GF-D8 (cell line): Measurements from ENCODE around the gene CD72.

Experiments
- DNase-seq: peaks from one replicate; lab custom pipeline; 2025; lab: John Stamatoyannopoulos, UW

Gene CD72

GRCh38 chr9:35618325-35618727, at the start of gene CD72:
Gene CD72, minus strand, starts transcription at chr9:35618413. Its CDS starts 110 bp downstream, at chr9:35618303.
- peak; percentile 72 for DNase-seq

- no peak for DNase-seq
Measured at GRCh38 chr9:35667939-35668338, 49.7 kb upstream of the CD72 start.

- DNase-seq: no peak
Measured at GRCh38 chr9:35666549-35666948, 48.3 kb upstream of the CD72 start.

GRCh38 chr9:35666045-35666444, 47.8 kb upstream of the CD72 start:
- no peak for DNase-seq

GRCh38 chr9:35665471-35665818, 47.2 kb upstream of the CD72 start:
- no peak for DNase-seq

- DNase-seq: peak; percentile 15
Measured at GRCh38 chr9:35664531-35665470, 46.6 kb upstream of the CD72 start, which contains the start of gene ARHGEF39. Gene ARHGEF39, minus strand, starts transcription at chr9:35665195. Its CDS starts 26 bp downstream, at chr9:35665169.

GRCh38 chr9:35662437-35662836, 44.2 kb upstream of the CD72 start:
- no peak for DNase-seq

- DNase-seq: no peak
Measured at GRCh38 chr9:35661756-35662350, 43.6 kb upstream of the CD72 start.

GRCh38 chr9:35660966-35661415, 42.8 kb upstream of the CD72 start:
- no peak for DNase-seq

GRCh38 chr9:35659340-35659739, 41.1 kb upstream of the CD72 start:
- no peak for DNase-seq

- DNase-seq: no peak
Measured at GRCh38 chr9:35658968-35659220, 40.7 kb upstream of the CD72 start.

- no peak for DNase-seq
Measured at GRCh38 chr9:35658137-35658967, 40.1 kb upstream of the CD72 start, which contains the start of gene CCDC107. Gene CCDC107, plus strand, starts transcription at chr9:35658292. Its CDS starts 88 bp downstream, at chr9:35658380.

GRCh38 chr9:35657546-35658136, 39.4 kb upstream of the CD72 start, which contains the start of gene RMRP:
Gene RMRP, minus strand, starts transcription at chr9:35658019.
- peak; percentile 96 for DNase-seq

GRCh38 chr9:35656831-35657545, 38.8 kb upstream of the CD72 start:
- no peak for DNase-seq

GRCh38 chr9:35656348-35656747, 38.1 kb upstream of the CD72 start:
- DNase-seq: no peak

- DNase-seq: no peak
Measured at GRCh38 chr9:35653611-35654010, 35.4 kb upstream of the CD72 start.

GRCh38 chr9:35652829-35653209, 34.6 kb upstream of the CD72 start:
- no peak for DNase-seq

GRCh38 chr9:35651956-35652828, 34.0 kb upstream of the CD72 start:
- no peak for DNase-seq

- DNase-seq: no peak
Measured at GRCh38 chr9:35650341-35651158, 32.3 kb upstream of the CD72 start, which contains the start of gene SIT1. Gene SIT1, minus strand, starts transcription at chr9:35650931. Its CDS starts 78 bp downstream, at chr9:35650853.
